Esophagus (tissue), 2 donors: ENCODE measurements around the gene PCDHB10. TPM values are rescaled to one million over a fixed set of nuclear protein-coding genes. Genes with fewer than 3 reads are reported as not detected.
"Not testable (repeated sequence)": the region's sequence is repeated elsewhere in the genome, so short reads cannot be mapped to it uniquely, and the experiment has no call there.

Experiments
- H3K27ac ChIP-seq, 2 donors: one replicate each; pipeline ENCODE4 v1.5.1; 2013; ENCODE audit warnings: low read depth in 2 of 2, mild to moderate bottlenecking in 2 of 2, inconsistent platforms in 1 of 2, low read length in 1 of 2, moderate library complexity in 1 of 2
- H3K27me3 ChIP-seq, 2 donors: one replicate each; pipeline ENCODE4 v1.6.1; 2013; ENCODE audit warnings: low read length in 2 of 2, control low read depth in 1 of 2, mild to moderate bottlenecking in 1 of 2; ENCODE audit not compliant: insufficient read depth in 2 of 2, control insufficient read depth in 1 of 2
- H3K36me3 ChIP-seq, 2 donors: one replicate each; pipeline ENCODE4 v1.6.1; 2013; ENCODE audit warnings: low read length in 1 of 2; ENCODE audit not compliant: control insufficient read depth in 2 of 2, insufficient read depth in 2 of 2
- H3K4me1 ChIP-seq, 2 donors: one replicate each; pipeline ENCODE4 v1.6.1; 2013; ENCODE audit warnings: low read length in 1 of 2; ENCODE audit not compliant: control insufficient read depth in 2 of 2, insufficient read depth in 2 of 2
- H3K4me3 ChIP-seq, 2 donors: one replicate each; pipeline ENCODE4 v1.5.1; 2013; ENCODE audit warnings: low read length in 2 of 2, mild to moderate bottlenecking in 2 of 2, low read depth in 1 of 2, moderate library complexity in 1 of 2
- H3K9me3 ChIP-seq, 2 donors: one replicate each; pipeline ENCODE4 v1.6.1; 2013; ENCODE audit warnings: mild to moderate bottlenecking in 2 of 2, low read depth in 1 of 2, low read length in 1 of 2, moderate library complexity in 1 of 2; ENCODE audit not compliant: control insufficient read depth in 2 of 2, insufficient read depth in 1 of 2
- WGBS, 2 donors: extraction: QIAGEN DNeasy Blood & Tissue Kit; methylation state at CpG; one replicate each; pipeline ENCODE4 v1.1.7; 2013; 5-methylcytosine and 5-hydroxymethylcytosine counted together
- polyA plus RNA-seq, 2 donors: library from polyadenylated mRNA; stranded (reverse); fragments of 200-250 nt; gene quantifications; one replicate each; pipeline ENCODE4 v1.2.3, GENCODE V29; 2013
- donor health status: healthy with polysubstance abuse.
- donor health status: Bipolar disorder and iron deficiency.

The PCDHB10 gene
- polyA plus RNA-seq, 2 donors: 0.10 to 0.44 TPM

DNA sequence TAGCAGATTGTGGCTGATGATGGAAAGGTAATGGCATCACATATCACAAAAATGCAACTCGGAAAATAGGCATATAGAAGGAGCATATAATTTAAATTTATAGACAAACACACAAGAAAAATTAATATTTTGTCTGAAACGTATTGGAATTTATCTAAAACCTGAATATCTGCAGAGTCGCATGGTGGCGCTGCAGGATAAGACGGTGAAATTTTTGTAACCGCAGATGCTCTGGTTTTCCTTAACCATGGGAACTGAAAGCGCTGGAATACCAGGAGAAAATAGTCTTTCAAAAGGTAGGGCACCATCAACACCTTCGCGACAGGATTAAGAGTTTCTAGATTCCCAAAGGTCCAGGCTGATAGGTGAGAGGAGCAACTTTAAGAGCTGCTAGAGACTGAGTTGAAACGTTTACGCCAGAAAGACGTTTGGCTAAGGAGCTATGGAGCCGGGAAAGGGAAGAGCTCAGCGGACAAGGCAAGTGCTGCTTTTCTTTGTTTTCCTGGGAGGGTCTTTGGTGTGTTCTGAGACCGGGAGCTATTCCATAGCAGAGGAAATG, 42.0 kb downstream of the PCDHB10 start:
- Histone ChIP-seq H3K36me3 (no peaks in the 10 kb centered on the region), H3K9me3 (peaks cover 15 to 23% of the 10 kb centered on the region in 2 donors), H3K27ac (no peak overlapping the region), H3K27me3 (no peaks in the 10 kb centered on the region), H3K4me1 (no peaks in the 10 kb centered on the region), H3K4me3 (no peak overlapping the region)
- WGBS, 2 donors: 6 to 12% methylated on average over 15 of the region's 15 CpGs

DNA sequence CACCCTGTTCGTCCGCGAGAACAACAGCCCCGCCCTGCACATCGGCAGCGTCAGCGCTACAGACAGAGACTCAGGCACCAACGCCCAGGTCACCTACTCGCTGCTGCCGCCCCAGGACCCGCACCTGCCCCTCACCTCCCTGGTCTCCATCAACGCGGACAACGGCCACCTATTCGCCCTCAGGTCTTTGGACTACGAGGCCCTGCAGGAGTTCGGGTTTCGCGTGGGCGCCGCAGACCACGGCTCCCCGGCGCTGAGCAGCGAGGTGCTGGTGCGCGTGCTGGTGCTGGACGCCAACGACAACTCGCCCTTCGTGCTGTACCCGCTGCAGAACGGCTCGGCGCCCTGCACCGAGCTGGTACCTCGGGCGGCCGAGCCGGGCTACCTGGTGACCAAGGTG, 43.8 kb downstream of the PCDHB10 start:
- peaks cover 17 to 26% of the 10 kb centered on the region in 2 donors for H3K9me3 ChIP-seq
- not testable (repeated sequence) for H3K27ac ChIP-seq, H3K27me3 ChIP-seq, H3K4me1 ChIP-seq, H3K4me3 ChIP-seq, H3K36me3 ChIP-seq
- WGBS, 2 donors: 31 to 32% methylated on average over 33 to 40 of the region's 40 CpGs

DNA sequence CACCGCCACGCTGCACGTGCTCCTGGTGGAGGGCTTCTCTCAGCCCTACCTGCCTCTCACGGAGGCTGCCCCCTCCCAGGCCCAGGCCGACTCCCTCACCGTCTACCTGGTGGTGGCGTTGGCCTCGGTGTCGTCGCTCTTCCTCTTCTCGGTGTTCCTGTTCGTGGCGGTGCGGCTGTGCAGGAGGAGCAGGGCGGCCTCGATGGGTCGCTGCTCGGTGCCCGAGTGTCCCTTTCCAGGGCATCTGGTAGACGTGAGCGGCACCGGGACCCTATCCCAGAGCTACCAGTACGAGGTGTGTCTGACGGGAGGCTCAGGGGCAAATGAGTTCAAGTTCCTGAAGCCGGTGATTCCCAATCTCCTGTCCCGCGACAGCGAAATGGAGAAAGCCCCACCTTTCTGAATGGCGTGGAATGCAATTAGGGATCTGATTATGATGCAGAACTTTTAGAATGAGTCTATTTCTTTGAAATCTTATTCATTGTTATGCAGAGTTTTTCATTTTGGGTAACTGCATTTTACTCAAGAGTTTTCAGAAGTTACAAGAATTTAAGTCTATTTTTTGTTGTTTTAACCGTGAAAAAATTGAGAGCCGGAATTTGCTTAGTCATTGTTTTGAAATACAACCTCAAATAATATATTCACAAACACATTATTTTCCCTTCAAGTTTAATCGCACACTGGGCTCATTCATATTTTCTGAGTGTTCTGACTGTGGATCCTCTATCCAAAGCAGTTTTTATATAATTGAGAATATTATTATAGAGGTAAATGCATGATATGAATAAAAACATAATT, 44.6 kb downstream of the PCDHB10 start:
- WGBS, 2 donors: 23 to 28% methylated on average over 32 of the region's 32 CpGs
- no peaks in the 10 kb centered on the region for H3K4me1 ChIP-seq
- H3K36me3 ChIP-seq: no peaks in the 10 kb centered on the region
- H3K4me3 ChIP-seq: no peak overlapping the region
- peaks cover 24 to 34% of the 10 kb centered on the region in 2 donors for H3K9me3 ChIP-seq
- H3K27ac ChIP-seq: no peak overlapping the region
- H3K27me3 ChIP-seq: peaks cover 0 to 2% of the 10 kb centered on the region in 2 donors

DNA sequence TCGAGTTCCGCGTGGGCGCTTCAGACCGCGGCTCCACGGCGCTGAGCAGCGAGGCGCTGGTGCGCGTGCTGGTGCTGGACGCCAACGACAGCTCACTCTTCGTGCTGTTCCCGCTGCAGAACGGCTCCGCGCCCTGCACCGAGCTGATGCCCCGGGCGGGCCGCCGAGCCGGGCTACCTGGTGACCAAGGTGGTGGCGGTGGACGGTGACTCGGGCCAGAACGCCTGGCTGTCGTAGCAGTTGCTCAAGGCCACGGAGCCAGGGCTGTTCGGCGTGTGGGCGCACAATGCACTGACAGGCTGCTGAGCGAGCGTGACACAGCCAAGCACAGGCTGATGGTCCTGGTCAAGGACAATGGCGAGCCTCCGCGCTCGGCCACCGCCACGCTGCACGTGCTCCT, 49.3 kb downstream of the PCDHB10 start:
- Histone ChIP-seq H3K4me3 (no peak overlapping the region), H3K9me3 (peaks cover 21 to 31% of the 10 kb centered on the region in 2 donors), H3K27ac (no peak overlapping the region), H3K4me1 (no peaks in the 10 kb centered on the region), H3K36me3 (no peaks in the 10 kb centered on the region), H3K27me3 (peaks cover 0 to 2% of the 10 kb centered on the region in 2 donors)
- WGBS, 2 donors: 32% methylated on average over 38 to 43 of the region's 43 CpGs

Other genes starting within 250 kb of the PCDHB10 start
- under 1 TPM; 0.02 to 0.06 TPM for gene PCDHAC2, start 225.9 kb upstream of the PCDHB10 start, polyA plus RNA-seq
- not detected for gene PCDHB1, start 141.0 kb upstream of the PCDHB10 start, polyA plus RNA-seq
- under 1 TPM; 0.31 to 0.33 TPM for gene PCDHB2, start 97.7 kb upstream of the PCDHB10 start, polyA plus RNA-seq
- under 1 TPM; 0.10 to 0.14 TPM for gene PCDHB3, start 91.9 kb upstream of the PCDHB10 start, polyA plus RNA-seq
- gene PCDHB4, start 70.5 kb upstream of the PCDHB10 start, polyA plus RNA-seq: under 1 TPM; 0.20 to 0.36 TPM
- under 1 TPM; 0.14 to 0.26 TPM for gene PCDHB5, start 57.1 kb upstream of the PCDHB10 start, polyA plus RNA-seq
- under 1 TPM; 0.06 to 0.09 TPM for gene PCDHB6, start 42.3 kb upstream of the PCDHB10 start, polyA plus RNA-seq
- under 1 TPM; 0.02 to 0.14 TPM for gene PCDHB7, start 19.7 kb upstream of the PCDHB10 start, polyA plus RNA-seq
- under 1 TPM; 0.04 TPM for gene PCDHB8, start 14.6 kb upstream of the PCDHB10 start, polyA plus RNA-seq
- gene PCDHB16, start 10.0 kb upstream of the PCDHB10 start, polyA plus RNA-seq: under 1 TPM; 0.08 to 0.16 TPM
- under 1 TPM; 0.16 to 0.18 TPM for gene PCDHB9, start 5.2 kb upstream of the PCDHB10 start, polyA plus RNA-seq
- under 1 TPM; 0.16 to 0.47 TPM for gene PCDHB11, start 7.3 kb downstream of the PCDHB10 start, polyA plus RNA-seq
- under 1 TPM; 0.08 to 0.15 TPM for gene PCDHB12, start 16.4 kb downstream of the PCDHB10 start, polyA plus RNA-seq
- under 1 TPM; 0.29 to 0.33 TPM for gene PCDHB13, start 21.6 kb downstream of the PCDHB10 start, polyA plus RNA-seq
- gene PCDHB14, start 31.0 kb downstream of the PCDHB10 start, polyA plus RNA-seq: under 1 TPM; 0.67 to 0.88 TPM
- gene PCDHB15, start 53.0 kb downstream of the PCDHB10 start, polyA plus RNA-seq: under 1 TPM; 0.37 to 0.80 TPM
- under 1 TPM; 0.05 to 0.29 TPM for gene SLC25A2, start 111.7 kb downstream of the PCDHB10 start, polyA plus RNA-seq
- 10 to 100 TPM; 22.5 to 35.3 TPM for gene TAF7, start 128.4 kb downstream of the PCDHB10 start, polyA plus RNA-seq
- gene PCDHGA1, start 138.2 kb downstream of the PCDHB10 start, polyA plus RNA-seq: under 1 TPM; 0.13 to 0.22 TPM
- under 1 TPM; 0.14 to 0.27 TPM for gene PCDHGA2, start 146.4 kb downstream of the PCDHB10 start, polyA plus RNA-seq
- gene PCDHGA3, start 151.5 kb downstream of the PCDHB10 start, polyA plus RNA-seq: under 1 TPM; 0.08 to 0.12 TPM
- gene PCDHGB1, start 157.7 kb downstream of the PCDHB10 start, polyA plus RNA-seq: under 1 TPM; 0.19 to 0.39 TPM
- under 1 TPM; 0.11 to 0.12 TPM for gene PCDHGA4, start 162.7 kb downstream of the PCDHB10 start, polyA plus RNA-seq
- gene PCDHGB2, start 167.6 kb downstream of the PCDHB10 start, polyA plus RNA-seq: under 1 TPM; 0.20 to 0.39 TPM
- under 1 TPM; 0.14 to 0.28 TPM for gene PCDHGA5, start 171.8 kb downstream of the PCDHB10 start, polyA plus RNA-seq
- under 1 TPM; 0.13 to 0.37 TPM for gene PCDHGB3, start 177.9 kb downstream of the PCDHB10 start, polyA plus RNA-seq
- under 1 TPM; 0.36 to 0.63 TPM for gene PCDHGA6, start 181.5 kb downstream of the PCDHB10 start, polyA plus RNA-seq
- gene PCDHGA7, start 190.4 kb downstream of the PCDHB10 start, polyA plus RNA-seq: under 1 TPM; 0.24 to 0.53 TPM
- under 1 TPM; 0.36 to 0.37 TPM for gene PCDHGB4, start 195.3 kb downstream of the PCDHB10 start, polyA plus RNA-seq
- under 1 TPM; 0.06 to 0.29 TPM for gene PCDHGA8, start 200.3 kb downstream of the PCDHB10 start, polyA plus RNA-seq
- 1 to 10 TPM; 1.0 to 1.7 TPM for gene PCDHGB5, start 205.6 kb downstream of the PCDHB10 start, polyA plus RNA-seq
- gene PCDHGA9, start 210.4 kb downstream of the PCDHB10 start, polyA plus RNA-seq: under 1 TPM; 0.54 to 0.83 TPM
- gene PCDHGB6, start 215.7 kb downstream of the PCDHB10 start, polyA plus RNA-seq: under 1 TPM; 0.60 to 0.92 TPM
- gene PCDHGA10, start 220.6 kb downstream of the PCDHB10 start, polyA plus RNA-seq: 1 to 10 TPM; 1.1 to 1.2 TPM
- gene PCDHGB7, start 225.3 kb downstream of the PCDHB10 start, polyA plus RNA-seq: 1 to 10 TPM; 1.2 to 1.4 TPM
- gene PCDHGA11, start 228.7 kb downstream of the PCDHB10 start, polyA plus RNA-seq: under 1 TPM; 0.44 to 0.75 TPM
- under 1 TPM; 0.34 to 0.65 TPM for gene PCDHGA12, start 238.2 kb downstream of the PCDHB10 start, polyA plus RNA-seq